ENCODE data around the gene GPRIN1.

The GPRIN1 gene

DNA sequence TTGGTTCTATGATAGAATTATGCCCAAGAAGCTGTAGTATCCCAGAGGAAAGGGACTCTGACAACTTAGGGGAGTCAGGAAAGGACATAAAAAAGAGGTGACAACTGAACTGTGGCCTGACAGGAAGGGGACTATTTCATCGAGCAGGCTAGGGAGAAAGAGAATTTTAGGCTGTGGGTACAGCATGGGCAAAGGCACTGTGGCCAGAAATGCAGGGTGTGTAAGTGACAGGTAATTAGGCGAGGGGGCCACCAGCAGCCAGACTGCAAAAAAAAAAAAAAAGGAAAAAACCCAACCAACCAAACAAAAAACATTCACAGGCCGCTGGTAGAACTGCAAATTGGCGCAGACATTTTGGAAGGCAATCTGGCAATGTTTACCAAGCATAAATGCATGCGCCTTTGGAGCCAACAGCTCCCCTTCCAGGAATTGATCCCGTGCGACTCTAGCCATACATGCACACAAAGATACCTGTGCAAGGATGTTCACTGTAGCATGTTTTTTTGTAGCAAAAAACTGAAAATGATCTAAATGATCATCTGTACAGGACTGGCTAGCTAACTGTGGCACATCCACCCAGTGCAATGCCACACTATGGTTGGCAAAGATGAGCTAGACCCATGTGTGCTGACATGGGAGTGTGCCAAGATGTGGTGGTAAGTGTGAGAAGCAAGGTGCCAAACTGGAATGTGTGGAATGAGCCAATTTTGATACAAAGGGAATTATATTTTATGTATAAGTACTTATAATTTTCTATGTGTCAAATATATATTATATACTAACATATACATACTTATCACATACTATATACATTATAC is 21.6 kb upstream of the GPRIN1 start:
- Histone ChIP-seq H3K36me3 (ENCODE audit: control insufficient read depth in 5 of 5, insufficient read depth in 5 of 5, low read length in 5 of 5) (no peaks in the 10 kb centered on the region), H3K9ac (ENCODE audit: low read length in 5 of 5) (no peak overlapping the region), H3K4me1 (ENCODE audit: control insufficient read depth in 5 of 5, insufficient read depth in 5 of 5, low read length in 5 of 5) (peaks cover 0 to 15% (median 10%) of the 10 kb centered on the region in 5 donors), H3K27ac (ENCODE audit: low read depth, low read length) (no peak overlapping the region), H3K4me3 (ENCODE audit: low read depth in 1 of 5, low read length in 5 of 5) (no peak overlapping the region), H3K27me3 (ENCODE audit: control insufficient read depth in 5 of 5, insufficient read depth in 4 of 5, low read length in 5 of 5) (peaks cover 53 to 85% (median 70%) of the 10 kb centered on the region in 5 donors), H3K9me3 (ENCODE audit: control insufficient read depth in 5 of 5, low read length in 5 of 5) (peaks cover 0 to 5% (median 3%) of the 10 kb centered on the region in 5 donors)

DNA sequence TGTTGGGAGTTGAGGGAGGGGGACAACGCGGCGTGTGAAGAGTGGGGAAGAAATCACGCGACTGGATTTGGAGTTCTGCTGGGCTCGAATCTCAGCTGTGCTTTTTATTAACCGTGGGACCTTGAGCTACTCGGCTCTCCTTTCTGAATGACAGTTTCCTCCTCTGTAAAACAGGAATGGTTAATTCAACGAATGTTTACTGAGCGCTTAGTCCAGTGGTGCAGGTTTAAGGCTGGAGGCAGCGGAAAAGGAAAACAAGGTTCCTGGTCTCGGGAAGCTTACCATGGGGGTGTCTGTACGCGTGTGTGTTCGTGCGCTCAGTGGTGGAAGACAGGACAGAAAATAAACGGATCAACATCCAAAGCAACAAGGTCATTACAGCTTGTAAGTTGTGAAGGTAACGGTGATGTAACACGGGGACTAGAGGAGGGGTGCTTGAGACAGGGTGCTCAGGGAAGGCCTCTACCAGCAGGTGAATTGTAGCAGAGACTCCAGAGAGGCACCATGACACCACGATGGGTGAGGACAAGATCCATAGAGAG is 20.8 kb upstream of the GPRIN1 start:
- Histone ChIP-seq H3K9ac (ENCODE audit: low read length in 5 of 5) (no peak overlapping the region), H3K9me3 (ENCODE audit: control insufficient read depth in 5 of 5, low read length in 5 of 5) (peaks cover 0 to 5% (median 3%) of the 10 kb centered on the region in 5 donors), H3K4me3 (ENCODE audit: low read depth in 1 of 5, low read length in 5 of 5) (peak overlapping the region in 3 of 5 donors; percentile 19 to 46 (median 46)), H3K36me3 (ENCODE audit: control insufficient read depth in 5 of 5, insufficient read depth in 5 of 5, low read length in 5 of 5) (no peaks in the 10 kb centered on the region), H3K4me1 (ENCODE audit: control insufficient read depth in 5 of 5, insufficient read depth in 5 of 5, low read length in 5 of 5) (peaks cover 0 to 15% (median 10%) of the 10 kb centered on the region in 5 donors), H3K27me3 (ENCODE audit: control insufficient read depth in 5 of 5, insufficient read depth in 4 of 5, low read length in 5 of 5) (peaks cover 60 to 91% (median 79%) of the 10 kb centered on the region in 5 donors), H3K27ac (ENCODE audit: low read depth, low read length) (no peak overlapping the region)

DNA sequence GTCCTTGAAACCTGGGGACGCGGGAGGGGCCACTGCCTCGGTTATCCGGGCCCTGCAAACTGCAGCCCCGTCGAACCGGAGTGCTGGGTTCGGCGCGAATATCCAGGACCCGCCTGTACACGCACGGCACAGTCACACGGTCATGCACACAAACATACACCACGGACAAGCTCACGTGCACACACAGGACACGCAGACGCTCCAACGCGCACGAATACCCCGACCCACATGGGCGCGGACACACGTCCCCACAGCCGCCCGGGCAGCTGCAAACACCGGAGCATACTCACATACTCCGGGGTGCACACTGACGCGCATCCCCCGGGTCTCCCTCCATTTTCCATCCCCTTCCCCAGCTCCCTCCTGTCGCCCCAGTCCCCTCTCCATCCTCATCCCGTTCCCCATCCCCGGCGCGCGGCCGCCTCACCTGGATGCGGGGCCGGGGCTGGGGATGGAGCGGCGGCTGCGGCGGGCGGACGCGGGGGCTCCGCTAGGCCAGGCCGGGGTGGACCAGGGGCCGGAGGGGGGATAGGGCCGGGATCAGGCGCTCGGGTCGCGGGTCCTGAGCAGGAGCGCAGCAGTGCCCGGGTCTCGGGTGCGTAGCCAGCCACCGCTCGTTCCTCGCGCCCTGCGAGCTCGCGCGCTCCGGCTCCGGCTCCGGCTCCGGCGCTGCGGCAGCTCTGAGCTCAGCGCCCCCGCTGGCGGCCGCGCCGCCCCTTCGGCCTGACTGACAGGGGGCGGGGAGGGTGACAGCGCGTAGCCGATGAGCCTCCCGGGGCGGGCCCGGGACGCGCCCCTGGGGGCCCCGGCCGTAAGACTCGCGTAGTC is 20.1 kb upstream of the GPRIN1 start, which contains the start of the genes EIF4E1B and SNCB:
Gene EIF4E1B (plus strand): TSS at position 823 of the 828 bp plus-strand sequence. CDS start 12,113 bp downstream, outside the sequence.
Gene SNCB (minus strand): TSS at position 682 of the 828 bp plus-strand sequence. CDS start 880 bp downstream, outside the sequence.
- Histone ChIP-seq H3K9me3 (ENCODE audit: control insufficient read depth in 5 of 5, low read length in 5 of 5) (peaks cover 0 to under 1% (median 0%) of the 10 kb centered on the region in 5 donors), H3K9ac (ENCODE audit: low read length in 5 of 5) (no peak within 1 kb of the TSS), H3K4me3 (ENCODE audit: low read depth in 1 of 5, low read length in 5 of 5) (peak within 1 kb of the TSS in 4 of 5 donors; percentile 19 to 46 (median 34)), H3K27me3 (ENCODE audit: control insufficient read depth in 5 of 5, insufficient read depth in 4 of 5, low read length in 5 of 5) (peaks cover 60 to 91% (median 77%) of the 10 kb centered on the region in 5 donors), H3K4me1 (ENCODE audit: control insufficient read depth in 5 of 5, insufficient read depth in 5 of 5, low read length in 5 of 5) (peaks cover 0 to 15% (median 10%) of the 10 kb centered on the region in 5 donors), H3K36me3 (ENCODE audit: control insufficient read depth in 5 of 5, insufficient read depth in 5 of 5, low read length in 5 of 5) (no peaks in the 10 kb centered on the region), H3K27ac (ENCODE audit: low read depth, low read length) (no peak within 1 kb of the TSS)

DNA sequence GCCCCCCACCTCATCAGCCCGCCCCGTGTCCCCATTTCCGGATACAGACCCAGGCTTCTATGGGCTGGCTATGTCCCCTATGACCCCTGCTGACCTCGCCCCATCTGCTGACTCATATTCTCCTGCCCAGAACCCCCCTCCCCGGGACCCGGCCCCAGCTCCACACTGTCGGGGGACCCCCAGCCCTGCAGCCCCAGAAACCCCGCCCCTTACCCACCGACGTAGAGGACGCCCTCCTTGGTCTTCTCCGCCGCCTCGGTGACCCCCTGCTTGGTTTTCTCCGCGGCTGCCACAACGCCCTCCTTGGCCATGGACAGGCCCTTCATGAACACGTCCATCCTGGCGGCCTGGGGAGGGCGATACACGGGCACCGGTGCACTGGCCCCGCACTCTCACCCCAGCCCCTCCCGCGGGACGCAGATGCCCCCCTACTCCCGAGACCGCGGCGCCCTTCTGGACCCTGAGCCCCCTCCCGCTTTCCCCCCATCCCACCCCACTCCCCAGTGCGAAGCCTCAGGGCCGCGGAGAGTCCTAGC is 19.4 kb upstream of the GPRIN1 start:
- peaks cover 57 to 90% (median 79%) of the 10 kb centered on the region in 5 donors for H3K27me3 ChIP-seq (ENCODE audit: control insufficient read depth in 5 of 5, insufficient read depth in 4 of 5, low read length in 5 of 5)
- H3K9ac ChIP-seq (ENCODE audit: low read length in 5 of 5), result no peak overlapping the region
- peaks cover 0 to 15% (median 10%) of the 10 kb centered on the region in 5 donors for H3K4me1 ChIP-seq (ENCODE audit: control insufficient read depth in 5 of 5, insufficient read depth in 5 of 5, low read length in 5 of 5)
- H3K36me3 ChIP-seq (ENCODE audit: control insufficient read depth in 5 of 5, insufficient read depth in 5 of 5, low read length in 5 of 5), result no peaks in the 10 kb centered on the region
- H3K9me3 ChIP-seq (ENCODE audit: control insufficient read depth in 5 of 5, low read length in 5 of 5), result no peaks in the 10 kb centered on the region
- no peak overlapping the region for H3K27ac ChIP-seq (ENCODE audit: low read depth, low read length)
- peak overlapping the region in 1 of 5 donors; percentile 46 for H3K4me3 ChIP-seq (ENCODE audit: low read depth in 1 of 5, low read length in 5 of 5)

DNA sequence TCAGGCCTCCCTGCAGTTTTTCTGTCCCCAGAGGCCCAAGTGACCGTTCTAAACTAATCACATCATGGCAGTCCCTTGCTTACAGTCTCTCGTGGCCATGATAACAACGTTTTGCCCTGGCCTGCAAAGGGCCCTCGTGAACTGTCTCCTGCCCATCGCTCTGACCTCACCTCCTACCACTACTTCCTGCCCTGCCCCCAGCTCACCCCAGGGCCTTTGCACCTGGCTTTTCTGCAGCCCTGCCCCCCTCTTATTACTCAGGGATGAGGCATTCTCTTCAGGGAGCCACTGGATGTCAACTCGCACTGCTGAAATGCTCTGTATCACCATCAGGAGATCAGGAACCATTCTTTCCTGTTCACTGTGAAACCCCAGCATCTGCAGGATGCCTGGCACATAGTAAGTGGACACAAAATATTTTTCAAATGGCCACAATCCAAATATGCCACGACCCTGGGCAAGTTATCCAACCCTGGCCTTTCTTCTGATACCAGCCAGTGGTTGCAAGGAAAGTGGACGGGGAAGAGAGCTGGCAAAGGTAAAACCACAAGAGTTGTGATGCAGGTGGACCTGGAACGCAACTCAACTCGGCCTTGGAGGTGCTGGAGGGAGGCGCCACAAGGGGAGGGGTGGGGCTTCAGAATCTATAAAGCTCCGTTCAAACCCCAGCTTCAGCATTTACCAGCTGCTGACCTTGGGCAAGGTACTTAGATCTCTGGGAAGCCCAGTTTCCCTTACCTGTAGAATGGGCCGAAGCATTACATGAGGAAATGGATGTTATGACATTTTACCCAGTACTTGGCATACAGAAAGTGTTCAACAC is 18.7 kb upstream of the GPRIN1 start:
- Histone ChIP-seq H3K36me3 (ENCODE audit: control insufficient read depth in 5 of 5, insufficient read depth in 5 of 5, low read length in 5 of 5) (no peaks in the 10 kb centered on the region), H3K27ac (ENCODE audit: low read depth, low read length) (no peak overlapping the region), H3K4me1 (ENCODE audit: control insufficient read depth in 5 of 5, insufficient read depth in 5 of 5, low read length in 5 of 5) (peaks cover 0 to 15% (median 10%) of the 10 kb centered on the region in 5 donors), H3K27me3 (ENCODE audit: control insufficient read depth in 5 of 5, insufficient read depth in 4 of 5, low read length in 5 of 5) (peaks cover 55 to 89% (median 79%) of the 10 kb centered on the region in 5 donors), H3K4me3 (ENCODE audit: low read depth in 1 of 5, low read length in 5 of 5) (no peak overlapping the region), H3K9me3 (ENCODE audit: control insufficient read depth in 5 of 5, low read length in 5 of 5) (no peaks in the 10 kb centered on the region), H3K9ac (ENCODE audit: low read length in 5 of 5) (no peak overlapping the region)

- Histone ChIP-seq H3K9me3 (ENCODE audit: control insufficient read depth in 5 of 5, low read length in 5 of 5) (no peaks in the 10 kb centered on the region), H3K9ac (ENCODE audit: low read length in 5 of 5) (no peak overlapping the region), H3K27me3 (ENCODE audit: control insufficient read depth in 5 of 5, insufficient read depth in 4 of 5, low read length in 5 of 5) (peaks cover 53 to 80% (median 73%) of the 10 kb centered on the region in 5 donors), H3K36me3 (ENCODE audit: control insufficient read depth in 5 of 5, insufficient read depth in 5 of 5, low read length in 5 of 5) (no peaks in the 10 kb centered on the region), H3K4me3 (ENCODE audit: low read depth in 1 of 5, low read length in 5 of 5) (no peak overlapping the region), H3K4me1 (ENCODE audit: control insufficient read depth in 5 of 5, insufficient read depth in 5 of 5, low read length in 5 of 5) (peaks cover 0 to 15% (median 10%) of the 10 kb centered on the region in 5 donors), H3K27ac (ENCODE audit: low read depth, low read length) (no peak overlapping the region)
These were observed 17.6 kb upstream of the GPRIN1 start for GRCh38 chr5:176627582-176627981.

DNA sequence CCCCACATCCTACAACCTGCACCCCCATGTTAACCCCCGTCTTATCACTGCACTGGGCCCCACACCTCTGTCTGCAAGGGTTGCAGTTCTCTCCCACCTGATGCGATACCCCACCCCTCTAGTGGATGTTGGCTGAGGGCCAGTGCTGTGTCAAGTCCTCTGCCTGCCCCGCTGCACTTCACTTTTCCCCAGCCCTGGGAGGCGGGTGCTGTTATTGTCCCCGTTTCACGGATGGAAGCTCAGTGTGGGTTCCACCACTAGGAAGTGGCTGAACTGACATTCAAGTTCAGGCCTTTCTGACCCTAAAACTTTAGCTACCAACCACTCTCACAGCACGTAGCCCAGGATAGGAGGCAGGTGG is 16.9 kb upstream of the GPRIN1 start:
- Histone ChIP-seq H3K27ac (ENCODE audit: low read depth, low read length) (no peak overlapping the region), H3K4me3 (ENCODE audit: low read depth in 1 of 5, low read length in 5 of 5) (no peak overlapping the region), H3K4me1 (ENCODE audit: control insufficient read depth in 5 of 5, insufficient read depth in 5 of 5, low read length in 5 of 5) (peaks cover 0 to 15% (median 10%) of the 10 kb centered on the region in 5 donors), H3K9me3 (ENCODE audit: control insufficient read depth in 5 of 5, low read length in 5 of 5) (no peaks in the 10 kb centered on the region), H3K36me3 (ENCODE audit: control insufficient read depth in 5 of 5, insufficient read depth in 5 of 5, low read length in 5 of 5) (no peaks in the 10 kb centered on the region), H3K27me3 (ENCODE audit: control insufficient read depth in 5 of 5, insufficient read depth in 4 of 5, low read length in 5 of 5) (peaks cover 52 to 79% (median 74%) of the 10 kb centered on the region in 5 donors), H3K9ac (ENCODE audit: low read length in 5 of 5) (no peak overlapping the region)

DNA sequence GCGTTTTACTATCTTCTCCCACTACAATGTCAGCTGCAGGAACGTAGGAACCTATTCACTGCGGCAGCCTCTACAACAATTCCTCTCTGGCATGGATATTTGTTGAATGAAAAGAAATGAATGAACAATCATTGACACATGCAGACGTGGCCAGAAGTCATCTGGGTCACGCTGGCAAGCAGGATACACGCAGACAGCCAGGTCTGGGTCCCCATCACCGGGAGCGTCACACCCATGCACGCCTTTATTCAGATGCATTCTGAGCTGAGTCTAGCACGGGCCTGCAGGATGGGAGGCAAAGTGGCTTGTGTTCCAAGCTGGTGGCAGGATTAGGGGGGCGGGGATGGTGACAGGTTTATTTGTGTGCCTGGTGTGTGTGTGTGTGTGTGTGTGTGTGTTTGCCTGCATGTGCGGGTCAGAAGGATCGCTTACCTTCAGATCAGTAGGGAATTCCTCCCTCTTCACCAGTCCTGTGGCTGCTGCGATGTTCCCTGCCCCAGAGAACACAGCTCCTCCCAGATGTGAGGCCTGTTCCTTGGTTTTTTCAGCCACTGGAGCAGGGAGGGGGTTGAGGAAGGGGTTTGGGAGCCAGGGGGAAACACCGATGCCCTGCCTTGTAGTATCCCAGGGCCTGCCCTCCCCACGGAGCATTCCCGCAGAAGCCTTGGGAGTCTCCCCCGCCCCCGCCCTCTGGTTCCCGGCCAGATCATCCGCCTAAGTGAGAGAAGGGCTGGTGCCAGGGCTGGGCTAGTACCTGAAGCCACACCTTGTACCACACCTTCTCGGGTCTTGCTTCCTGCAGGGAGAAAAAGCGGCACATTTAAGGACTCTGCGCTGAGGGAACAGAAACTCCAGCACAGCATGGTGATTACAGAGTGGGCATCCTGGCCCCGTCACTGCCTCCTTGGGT is 16.3 kb upstream of the GPRIN1 start:
- Histone ChIP-seq H3K4me1 (ENCODE audit: control insufficient read depth in 5 of 5, insufficient read depth in 5 of 5, low read length in 5 of 5) (peaks cover 0 to 15% (median 10%) of the 10 kb centered on the region in 5 donors), H3K9ac (ENCODE audit: low read length in 5 of 5) (no peak overlapping the region), H3K36me3 (ENCODE audit: control insufficient read depth in 5 of 5, insufficient read depth in 5 of 5, low read length in 5 of 5) (no peaks in the 10 kb centered on the region), H3K27ac (ENCODE audit: low read depth, low read length) (no peak overlapping the region), H3K4me3 (ENCODE audit: low read depth in 1 of 5, low read length in 5 of 5) (no peak overlapping the region), H3K27me3 (ENCODE audit: control insufficient read depth in 5 of 5, insufficient read depth in 4 of 5, low read length in 5 of 5) (peaks cover 52 to 79% (median 73%) of the 10 kb centered on the region in 5 donors), H3K9me3 (ENCODE audit: control insufficient read depth in 5 of 5, low read length in 5 of 5) (no peaks in the 10 kb centered on the region)
